ENCODE measurements around the gene RIPK3.

- TF ChIP-seq CTCF (IDR thresholded peaks at IDR 0.05), result no peak
- no peak for TF ChIP-seq POLR2A (IDR thresholded peaks at IDR 0.05)
Measured at GRCh38 chr14:24385524-24385923, 45.7 kb upstream of the RIPK3 start.

All from lower leg skin (tissue), 3 donors.